HCT116 (cell line): ENCODE data around the gene TLE3. TPM values are rescaled to one million over a fixed set of nuclear protein-coding genes. Genes with fewer than 3 reads are reported as not detected.
A peak's percentile ranks its signal among the peaks of the same experiment; 100 is the strongest.

ENCODE experiments used
- ATAC-seq: fragments of 200-7000 bp; cut with Tn5 transposase; 2 replicates; pipeline ENCODE4 v1.9.1; 2020; ENCODE audit warnings: mild to moderate bottlenecking, moderate library complexity
- BruUV-seq: library from RNA; stranded (reverse); fragments of 400-500 nt; replicated peaks from 2 replicates; lab custom pipeline; 2021; lab: Mats Ljungman, UMichigan
- CTCF ChIA-PET: fragments of 300-600 bp; sonication (Branson Sonifier 250); formaldehyde crosslinking; loops from one replicate; lab custom pipeline; 2021; ENCODE audit warnings: antibody characterized with exemption; lab: Charles Lee
- POLR2A ChIA-PET: fragments of 300-600, 350-600 bp; sonication (Branson Sonifier 250); formaldehyde crosslinking; loops from one replicate; lab custom pipeline; 2021; ENCODE audit warnings: antibody characterized with exemption; lab: Charles Lee
- RAD21 ChIA-PET, 2 experiments: fragments of 300-600 bp; sonication (Branson Sonifier 250); formaldehyde crosslinking; loops; one replicate each; lab custom pipeline; 2023; ENCODE audit warnings: low total read pairs in 2 of 2; ENCODE audit not compliant: uncharacterized antibody in 2 of 2, unreplicated experiment in 2 of 2, low non-redundant PET in 1 of 2; lab: Charles Lee
- DNase-seq: peaks from one replicate; pipeline ENCODE4 v3.0.0-alpha.2; 2010; ENCODE audit warnings: low read depth, low spot score
- H2AFZ ChIP-seq: fragments of 200-600 bp; shearing (Covaris generic), sonication (generic); 2 replicates; pipeline ENCODE4 v1.6.1; 2017; ENCODE audit warnings: low read depth, mixed run types, mixed read lengths, antibody characterized with exemption, low read length; ENCODE audit not compliant: poor library complexity, severe bottlenecking
- H3K27ac ChIP-seq: 2 replicates; pipeline ENCODE4 v1.5.1; 2012; ENCODE audit warnings: low read depth, low read length
- H3K27me3 ChIP-seq: fragments of 200-600 bp; sonication (generic); 2 replicates; pipeline ENCODE4 v1.6.1; 2016; ENCODE audit warnings: mixed run types, low read length, mixed read lengths; ENCODE audit not compliant: insufficient read depth
- H3K36me3 ChIP-seq, 2 experiments: fragments of 200-500 bp in 1 of 2; fragments of 200-600 bp in 1 of 2; sonication (Bioruptor generic) in 1 of 2; sonication (generic) in 1 of 2; 2 replicates each; pipeline versions ENCODE4 v1.5.1 to v1.6.1; 2014 to 2016; ENCODE audit warnings: low read length in 2 of 2, inconsistent platforms in 1 of 2, mixed read lengths in 1 of 2, mixed run types in 1 of 2; ENCODE audit not compliant: insufficient read depth in 2 of 2, control insufficient read depth in 1 of 2
- H3K4me1 ChIP-seq, 2 experiments: fragments of 200-600 bp in 1 of 2; sonication (generic) in 1 of 2; 2 replicates each; pipeline versions ENCODE4 v1.5.1 to v1.6.1; 2012 to 2017; ENCODE audit warnings: low read length in 2 of 2, inconsistent platforms in 1 of 2, mild to moderate bottlenecking in 1 of 2, mixed read lengths in 1 of 2, mixed run types in 1 of 2, moderate library complexity in 1 of 2; ENCODE audit not compliant: insufficient read depth in 2 of 2, control insufficient read depth in 1 of 2
- H3K4me2 ChIP-seq: fragments of 200-600 bp; sonication (generic); 2 replicates; pipeline ENCODE4 v1.6.1; 2017; ENCODE audit warnings: mixed run types, low read length, mixed read lengths
- H3K4me3 ChIP-seq, 2 experiments: fragments of 200-600 bp in 1 of 2; sonication (generic) in 1 of 2; replicated peaks in 1 of 2; 2 replicates each; pipeline ENCODE4 v1.5.1; 2011 to 2016; ENCODE audit warnings: low read length in 2 of 2, control low read depth in 1 of 2, low read depth in 1 of 2, mild to moderate bottlenecking in 1 of 2, mixed read lengths in 1 of 2, mixed run types in 1 of 2
- H3K79me2 ChIP-seq: fragments of 200-600 bp; sonication (generic); 2 replicates; pipeline ENCODE4 v1.6.1; 2017; ENCODE audit warnings: mild to moderate bottlenecking, mixed run types, low read length, moderate library complexity, mixed read lengths; ENCODE audit not compliant: insufficient read depth
- H3K9ac ChIP-seq: fragments of 200-600 bp; sonication (generic); 2 replicates; pipeline ENCODE4 v1.6.1; 2016; ENCODE audit warnings: low read length, mixed read lengths
- H3K9me2 ChIP-seq: fragments of 200-600 bp; sonication (generic), shearing (Covaris generic); 2 replicates; pipeline ENCODE4 v1.6.1; 2017; ENCODE audit warnings: mixed run types, mild to moderate bottlenecking, moderate library complexity; ENCODE audit not compliant: insufficient read depth
- H3K9me3 ChIP-seq, 2 experiments: fragments of 200-500 bp in 1 of 2; fragments of 200-600 bp in 1 of 2; sonication (Bioruptor generic) in 1 of 2; sonication (generic) in 1 of 2; 2 replicates each; pipeline ENCODE4 v1.6.1; 2014 to 2017; ENCODE audit warnings: low read length in 2 of 2, mixed read lengths in 2 of 2, inconsistent platforms in 1 of 2, low read depth in 1 of 2, mild to moderate bottlenecking in 1 of 2, mixed run types in 1 of 2, moderate library complexity in 1 of 2; ENCODE audit not compliant: control insufficient read depth in 1 of 2, insufficient read depth in 1 of 2
- H4K20me1 ChIP-seq: fragments of 200-600 bp; sonication (generic), shearing (Covaris generic); 2 replicates; pipeline ENCODE4 v1.6.1; 2017; ENCODE audit warnings: mixed run types, mild to moderate bottlenecking, moderate library complexity; ENCODE audit not compliant: insufficient read depth
- ATF3 ChIP-seq: IDR thresholded peaks from 2 replicates; pipeline ENCODE4 v1.6.1; 2012
- CTCF ChIP-seq, 3 experiments: fragments of 200-600 bp in 1 of 3; sonication (generic) in 1 of 3; IDR thresholded peaks in 2 of 3; conservative IDR thresholded peaks in 1 of 3; 2 replicates each; pipeline ENCODE4 v1.5.1; 2012 to 2017; ENCODE audit warnings: low read depth in 2 of 3, low read length in 2 of 3, antibody characterized with exemption in 1 of 3, borderline replicate concordance in 1 of 3, control low read depth in 1 of 3, mild to moderate bottlenecking in 1 of 3, mixed read lengths in 1 of 3, mixed run types in 1 of 3, moderate library complexity in 1 of 3; ENCODE audit not compliant: insufficient read depth in 1 of 3
- RAD21 ChIP-seq: IDR thresholded peaks from 2 replicates; pipeline ENCODE4 v1.6.1; 2012; ENCODE audit warnings: low read depth, mild to moderate bottlenecking
- intact Hi-C: fragments of 100-400 bp; cut with micrococcal nuclease; formaldehyde crosslinking; loops from 2 replicates; pipeline ENCODE4 v1.10.0; 2022
- total RNA-seq: library from RNA; stranded (reverse); gene quantifications from one replicate; pipeline ENCODE4 v1.2.1, GENCODE V29; 2021; ENCODE audit not compliant: unreplicated experiment

Gene TLE3
- total RNA-seq, 1 experiment from 2014 or later, result 53.9 TPM

GRCh38 chr15:70112074-70112395 lies 14.3 kb upstream of the TLE3 start:
- Histone ChIP-seq H3K4me3 (no peak overlapping the region), H3K9me2 (no peaks in the 10 kb centered on the region), H3K27ac (no peak overlapping the region), H2AFZ (no peak overlapping the region), H3K9me3 (no peaks in the 10 kb centered on the region), H3K4me1 (peaks cover 6 to 12% of the 10 kb centered on the region in 2 experiments; a peak in 3 of 4 replicates), H3K4me2 (peak overlapping the region; percentile 57; the same call in 1 of the 2 replicates), H3K36me3 (no peaks in the 10 kb centered on the region), H3K9ac (no peak overlapping the region), H3K79me2 (no peaks in the 10 kb centered on the region), H4K20me1 (no peaks in the 10 kb centered on the region), H3K27me3 (no peaks in the 10 kb centered on the region; the same call in 1 of the 2 replicates)
- BruUV-seq, result no TSS peak
- intact Hi-C loops, result no loop called here
- ATAC-seq (no peak), DNase-seq (no peak)
- ChIA-PET CTCF (interaction anchor here (2.6 kb wide), 1 partner anchor 10 kb away, joined by 14 read pairs; no protein-coding TSS in a partner anchor), POLR2A (interaction anchor here (1.0 to 1.9 kb wide), 3 partner anchors 11 to 14 kb away, joined by 4 to 15 read pairs (median 8); partner anchors contain the start of gene TLE3), RAD21 (interaction anchor here in 1 of 2 experiments (1.2 kb wide), 1 partner anchor 11 kb away, joined by 12 read pairs; no protein-coding TSS in a partner anchor)
- TF ChIP-seq ATF3, result no peak
- no peak for TF ChIP-seq RAD21
- TF ChIP-seq CTCF (IDR thresholded peaks at IDR 0.05 in 2 of 3, conservative IDR thresholded peaks at IDR 0.05 in 1 of 3; ENCODE audit: borderline replicate concordance in 1 of 3, insufficient read depth in 1 of 3, low read depth in 2 of 3, low read length in 2 of 3), result no peak
